Umbilical cord (tissue), 2 donors: ENCODE data around the gene SERPINA12. TPM values are rescaled to one million over a fixed set of nuclear protein-coding genes. Genes with fewer than 3 reads are reported as not detected.
"Not testable (repeated sequence)": the region's sequence is repeated elsewhere in the genome, so short reads cannot be mapped to it uniquely, and the experiment has no call there.

ENCODE experiments used
- DNase-seq: peaks from one replicate; pipeline ENCODE4 v3.0.0-alpha.2; 2015; ENCODE audit warnings: low spot score
- total RNA-seq: library from RNA; depleted of rRNA; stranded (reverse); fragments of >200 nt; gene quantifications from one replicate; pipeline ENCODE4 v1.2.3, GENCODE V29; 2014; ENCODE audit warnings: low replicate concordance; ENCODE audit not compliant: insufficient read depth

Gene SERPINA12
- total RNA-seq, 1 donor from 2014 or later: not detected

GRCh38 chr14:94538070-94538740 is 28.9 kb upstream of the SERPINA12 start:
- DNase-seq: no peak

GRCh38 chr14:94536836-94537235 is 27.6 kb upstream of the SERPINA12 start:
- DNase-seq: no peak

GRCh38 chr14:94535506-94535905 is 26.2 kb upstream of the SERPINA12 start:
- DNase-seq: no peak

GRCh38 chr14:94532447-94532846 is 23.2 kb upstream of the SERPINA12 start:
- DNase-seq: no peak

GRCh38 chr14:94531187-94531586 is 21.9 kb upstream of the SERPINA12 start:
- DNase-seq: no peak

- DNase-seq: no peak
Observed at GRCh38 chr14:94524093-94524492, 14.8 kb upstream of the SERPINA12 start.

- DNase-seq: no peak
Observed at GRCh38 chr14:94523265-94523664, 14.0 kb upstream of the SERPINA12 start.

GRCh38 chr14:94522115-94522724 is 13.0 kb upstream of the SERPINA12 start:
- no peak for DNase-seq

- DNase-seq: no peak
Observed at GRCh38 chr14:94521375-94522114, 12.3 kb upstream of the SERPINA12 start.

- DNase-seq: no peak
Observed at GRCh38 chr14:94517641-94518257, 8.5 kb upstream of the SERPINA12 start.

GRCh38 chr14:94517248-94517640 is 8.0 kb upstream of the SERPINA12 start:
- DNase-seq: no peak

- DNase-seq: no peak
Observed at GRCh38 chr14:94515856-94516255, 6.6 kb upstream of the SERPINA12 start.

- no peak for DNase-seq
Observed at GRCh38 chr14:94515426-94515825, 6.2 kb upstream of the SERPINA12 start.

GRCh38 chr14:94514351-94514750 is 5.1 kb upstream of the SERPINA12 start:
- no peak for DNase-seq

GRCh38 chr14:94510481-94510880 is 1.2 kb upstream of the SERPINA12 start:
- not testable (repeated sequence) for DNase-seq

GRCh38 chr14:94505641-94506040 is 3.6 kb downstream of the SERPINA12 start:
- no peak for DNase-seq

GRCh38 chr14:94505206-94505605 is 4.1 kb downstream of the SERPINA12 start:
- no peak for DNase-seq

GRCh38 chr14:94501588-94502516 is 7.4 kb downstream of the SERPINA12 start:
- no peak for DNase-seq

- DNase-seq: no peak
Observed at GRCh38 chr14:94500264-94500663, 9.0 kb downstream of the SERPINA12 start.

- no peak for DNase-seq
Observed at GRCh38 chr14:94499673-94500072, 9.6 kb downstream of the SERPINA12 start.

GRCh38 chr14:94498215-94498614 is 11.1 kb downstream of the SERPINA12 start:
- DNase-seq: no peak
